Measurements from ENCODE around the gene CDC25B.
"Not testable (repeated sequence)": the region's sequence is repeated elsewhere in the genome, so short reads cannot be mapped to it uniquely, and the experiment has no call there.

DNA sequence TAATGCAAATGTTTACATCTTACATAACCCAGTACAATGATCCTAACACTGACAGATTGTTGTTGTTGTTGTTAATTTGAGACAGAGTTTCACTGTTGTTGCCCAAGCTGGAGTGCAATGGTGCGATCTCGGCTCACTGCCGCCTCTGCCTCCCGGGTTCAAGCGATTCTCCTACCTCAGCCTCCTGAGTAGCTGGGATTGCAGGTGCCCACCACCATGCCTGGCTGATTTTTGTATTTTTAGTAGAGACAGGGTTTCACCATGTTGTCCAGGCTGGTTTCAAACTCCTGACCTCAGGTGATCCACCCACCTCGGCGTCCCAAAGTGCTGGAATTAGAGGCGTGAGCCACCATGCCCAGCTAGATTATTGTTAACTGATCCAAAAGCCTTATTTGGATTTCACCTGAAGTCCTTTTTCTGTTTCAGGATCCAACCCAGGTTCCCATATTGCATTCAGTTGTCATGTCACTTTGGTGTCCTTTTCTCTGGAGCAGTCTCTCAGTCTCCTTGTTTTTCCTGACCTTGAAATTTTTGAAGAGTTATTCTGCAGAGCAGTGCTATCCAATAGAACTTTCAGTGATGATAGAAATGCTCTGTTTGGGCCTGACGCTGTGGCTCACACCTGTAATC lies 48.0 kb downstream of the CDC25B start:
- TF ChIP-seq, protein P1, sequence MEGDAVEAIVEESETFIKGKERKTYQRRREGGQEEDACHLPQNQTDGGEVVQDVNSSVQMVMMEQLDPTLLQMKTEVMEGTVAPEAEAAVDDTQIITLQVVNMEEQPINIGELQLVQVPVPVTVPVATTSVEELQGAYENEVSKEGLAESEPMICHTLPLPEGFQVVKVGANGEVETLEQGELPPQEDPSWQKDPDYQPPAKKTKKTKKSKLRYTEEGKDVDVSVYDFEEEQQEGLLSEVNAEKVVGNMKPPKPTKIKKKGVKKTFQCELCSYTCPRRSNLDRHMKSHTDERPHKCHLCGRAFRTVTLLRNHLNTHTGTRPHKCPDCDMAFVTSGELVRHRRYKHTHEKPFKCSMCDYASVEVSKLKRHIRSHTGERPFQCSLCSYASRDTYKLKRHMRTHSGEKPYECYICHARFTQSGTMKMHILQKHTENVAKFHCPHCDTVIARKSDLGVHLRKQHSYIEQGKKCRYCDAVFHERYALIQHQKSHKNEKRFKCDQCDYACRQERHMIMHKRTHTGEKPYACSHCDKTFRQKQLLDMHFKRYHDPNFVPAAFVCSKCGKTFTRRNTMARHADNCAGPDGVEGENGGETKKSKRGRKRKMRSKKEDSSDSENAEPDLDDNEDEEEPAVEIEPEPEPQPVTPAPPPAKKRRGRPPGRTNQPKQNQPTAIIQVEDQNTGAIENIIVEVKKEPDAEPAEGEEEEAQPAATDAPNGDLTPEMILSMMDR (IDR thresholded peaks at IDR 0.05), result not testable (repeated sequence)
- not testable (repeated sequence) for TF ChIP-seq POLR2A (IDR thresholded peaks at IDR 0.05)

All from vagina (tissue), 2 donors.